K562 (cell line): ENCODE results near the gene KBTBD3. TPM values are rescaled to one million over a fixed set of nuclear protein-coding genes. Genes with fewer than 3 reads are reported as not detected.

ENCODE experiments used
- MCM2 ChIP-seq: fragments of 450-650 bp; IDR thresholded peaks from 2 replicates; pipeline ENCODE4 v1.6.1; 2017; ENCODE audit warnings: low read depth, mild to moderate bottlenecking
- NR2C1 ChIP-seq, 2 experiments: fragments of 450-650 bp; IDR thresholded peaks; 2 replicates each; pipeline ENCODE4 v1.6.1; 2017; ENCODE audit warnings: mild to moderate bottlenecking in 2 of 2, antibody characterized with exemption in 1 of 2, inconsistent platforms in 1 of 2, missing compliant biosample characterization in 1 of 2, missing genetic modification characterization in 1 of 2
- PBX2 ChIP-seq, 2 experiments: IDR thresholded peaks in 1 of 2; conservative IDR thresholded peaks in 1 of 2; 2 replicates each; pipeline ENCODE4 v1.6.1; 2016; ENCODE audit warnings: low read depth in 2 of 2, mild to moderate bottlenecking in 1 of 2, missing compliant biosample characterization in 1 of 2, missing genetic modification characterization in 1 of 2, moderate library complexity in 1 of 2
- RFX7 ChIP-seq: fragments of 250-450 bp; sonication (Bioruptor Pico); IDR thresholded peaks from 2 replicates; pipeline ENCODE4 v1.5.1; 2021; ENCODE audit warnings: mild to moderate bottlenecking
- SLC30A9 ChIP-seq: fragments of 250-450 bp; sonication (Bioruptor Pico); IDR thresholded peaks from 2 replicates; pipeline ENCODE4 v1.8.0; 2022; ENCODE audit warnings: mild to moderate bottlenecking, moderate library complexity
- SRSF1 ChIP-seq: fragments of 200-400 bp; formaldehyde crosslinking; IDR thresholded peaks from 2 replicates; pipeline ENCODE4 v1.6.1; 2017; ENCODE audit warnings: mild to moderate bottlenecking, low read depth, low read length, moderate library complexity
- TEAD2 ChIP-seq: fragments of 450-650 bp; IDR thresholded peaks from 2 replicates; pipeline ENCODE4 v1.6.1; 2016; ENCODE audit warnings: missing genetic modification characterization, control low read depth, missing compliant biosample characterization
- TEAD4 ChIP-seq, 2 experiments: sonication (generic) in 1 of 2; formaldehyde crosslinking in 1 of 2; IDR thresholded peaks; 2 replicates each; pipeline versions ENCODE4 v1.6.1 to v1.8.0; 2012 to 2022; ENCODE audit warnings: borderline replicate concordance in 1 of 2, inconsistent platforms in 1 of 2, low read length in 1 of 2, mild to moderate bottlenecking in 1 of 2, missing genetic modification reagents in 1 of 2
- ZNF354B ChIP-seq: fragments of 250-450 bp; sonication (Bioruptor Pico); IDR thresholded peaks from 2 replicates; pipeline ENCODE4 v1.4.0; 2020
- ZNF584 ChIP-seq: fragments of 200-800 bp; sonication (Bioruptor generic); IDR thresholded peaks from 2 replicates; pipeline ENCODE4 v1.6.1; 2016; ENCODE audit warnings: low read depth, mild to moderate bottlenecking, missing genetic modification characterization, missing compliant biosample characterization
- polyA plus RNA-seq, 8 experiments: library from polyadenylated mRNA; depleted of rRNA in 4 of 8; stranded (reverse) in 5 of 8; unstranded in 3 of 8; fragments of >200 nt; fragmentation: Nextera tagmentation in 2 of 8; fragmentation: Illumina TruSeq in 1 of 8; extraction: Ambion mirVana in 2 of 8; extraction: Trizol in 1 of 8; gene quantifications; 2 replicates each; pipeline versions ENCODE4 v1.2.1 to v1.2.3, GENCODE V29; 2011 to 2014; ENCODE audit warnings: inconsistent platforms in 1 of 8, missing spikeins in 1 of 8
- total RNA-seq, 7 experiments: library from RNA; depleted of rRNA in 6 of 7; stranded (reverse); fragments of >200 nt in 6 of 7; fragmentation: Illumina TruSeq in 2 of 7; extraction: Trizol in 2 of 7; gene quantifications; 2 replicates each; pipeline versions ENCODE4 v1.2.1 to v1.2.3, GENCODE V29; 2011 to 2021; ENCODE audit warnings: low replicate concordance in 1 of 7
- TF ChIP-seq, protein P1 (sequence below): fragments of 450-650 bp; formaldehyde crosslinking; IDR thresholded peaks from 2 replicates; pipeline ENCODE4 v1.4.0; 2020; ENCODE audit warnings: mild to moderate bottlenecking, moderate library complexity
- TF ChIP-seq, protein P2 (sequence below): fragments of 250-450 bp; sonication (Bioruptor Pico); IDR thresholded peaks from 2 replicates; pipeline ENCODE4 v1.8.0; 2021; ENCODE audit warnings: borderline replicate concordance, mild to moderate bottlenecking, moderate library complexity; ENCODE audit not compliant: poor library complexity, severe bottlenecking
- TF ChIP-seq, protein P3 (sequence below), 2 experiments: fragments of 450-650 bp; IDR thresholded peaks; 2 replicates each; pipeline ENCODE4 v1.6.1; 2016
- TF ChIP-seq, protein P4 (sequence below): fragments of 250-450 bp; sonication (Bioruptor Pico); IDR thresholded peaks from 2 replicates; pipeline ENCODE4 v1.9.0; 2021; ENCODE audit warnings: mild to moderate bottlenecking, inconsistent platforms

KBTBD3 gene
- total and polyA plus RNA-seq, 9 of the 15 experiments (the other 6 are each of a cell fraction or from before 2014, with no cell fraction given): 4.2 to 31.2 (median 6.4) TPM

DNA sequence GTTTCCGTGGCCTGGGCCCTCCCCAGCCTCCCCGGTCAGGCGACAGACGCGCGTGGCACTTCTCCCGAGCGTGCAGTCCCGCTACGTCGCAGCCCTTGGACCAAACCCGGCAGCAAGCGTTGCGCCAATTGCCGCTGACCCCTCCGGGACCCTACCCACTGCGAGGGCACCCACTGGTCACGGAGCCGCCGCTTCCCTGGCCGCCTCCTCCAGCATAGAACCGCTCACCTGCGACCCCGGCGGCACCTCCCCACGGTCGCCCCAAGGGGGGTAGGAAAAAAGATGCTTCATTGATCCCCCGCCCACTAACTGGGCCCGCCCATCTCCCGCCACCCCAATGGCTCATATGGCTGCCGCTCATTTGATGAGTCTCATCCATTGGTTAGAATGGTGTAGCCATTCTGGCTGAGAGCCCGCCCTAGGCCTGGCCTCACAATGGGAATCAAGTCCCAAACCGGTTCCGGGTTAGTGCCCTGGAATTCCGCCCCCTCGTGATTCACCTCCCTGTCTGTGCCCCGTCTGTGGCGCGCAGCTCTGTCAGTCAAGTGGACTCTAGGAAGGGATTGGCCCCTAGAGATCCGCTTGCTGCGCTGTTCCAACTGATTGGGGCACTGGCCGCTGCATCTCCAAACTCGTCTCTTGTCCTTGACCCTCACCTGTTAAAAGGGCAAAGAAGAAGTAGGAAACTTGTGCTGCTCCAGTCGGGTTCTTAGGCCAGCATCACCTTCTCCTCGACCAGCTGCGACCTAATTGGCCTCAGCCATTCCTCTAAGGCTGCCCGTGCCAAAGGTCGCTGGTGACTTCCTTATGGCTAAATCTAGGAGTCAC, 55.0 kb downstream of the KBTBD3 start, which contains the start of gene MSANTD4 (continued):
- TF ChIP-seq, protein P1, sequence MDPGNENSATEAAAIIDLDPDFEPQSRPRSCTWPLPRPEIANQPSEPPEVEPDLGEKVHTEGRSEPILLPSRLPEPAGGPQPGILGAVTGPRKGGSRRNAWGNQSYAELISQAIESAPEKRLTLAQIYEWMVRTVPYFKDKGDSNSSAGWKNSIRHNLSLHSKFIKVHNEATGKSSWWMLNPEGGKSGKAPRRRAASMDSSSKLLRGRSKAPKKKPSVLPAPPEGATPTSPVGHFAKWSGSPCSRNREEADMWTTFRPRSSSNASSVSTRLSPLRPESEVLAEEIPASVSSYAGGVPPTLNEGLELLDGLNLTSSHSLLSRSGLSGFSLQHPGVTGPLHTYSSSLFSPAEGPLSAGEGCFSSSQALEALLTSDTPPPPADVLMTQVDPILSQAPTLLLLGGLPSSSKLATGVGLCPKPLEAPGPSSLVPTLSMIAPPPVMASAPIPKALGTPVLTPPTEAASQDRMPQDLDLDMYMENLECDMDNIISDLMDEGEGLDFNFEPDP: no peak
- peak; percentile 83 for TF ChIP-seq TEAD2 (tag)
- TF ChIP-seq, protein P2, sequence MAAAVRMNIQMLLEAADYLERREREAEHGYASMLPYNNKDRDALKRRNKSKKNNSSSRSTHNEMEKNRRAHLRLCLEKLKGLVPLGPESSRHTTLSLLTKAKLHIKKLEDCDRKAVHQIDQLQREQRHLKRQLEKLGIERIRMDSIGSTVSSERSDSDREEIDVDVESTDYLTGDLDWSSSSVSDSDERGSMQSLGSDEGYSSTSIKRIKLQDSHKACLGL: no peak
- TF ChIP-seq TEAD4 (IDR thresholded peaks at IDR 0.05; ENCODE audit: low read length): peak; percentile 79
- TF ChIP-seq TEAD4 (CRISPR knock-in tag; IDR thresholded peaks at IDR 0.05; ENCODE audit: borderline replicate concordance): no peak
- TF ChIP-seq ZNF584 (CRISPR knock-in tag): no peak
- TF ChIP-seq SLC30A9: no peak
- peak; percentile 90 for TF ChIP-seq PBX2 (CRISPR knock-in tag; IDR thresholded peaks at IDR 0.05; ENCODE audit: low read depth)
- TF ChIP-seq PBX2 (tag; conservative IDR thresholded peaks at IDR 0.05; ENCODE audit: low read depth): peak; percentile 100
- peak; percentile 99 for TF ChIP-seq NR2C1 (IDR thresholded peaks at IDR 0.05)
- TF ChIP-seq NR2C1 (tag; IDR thresholded peaks at IDR 0.05): peak; percentile 99
- TF ChIP-seq, protein P3, sequence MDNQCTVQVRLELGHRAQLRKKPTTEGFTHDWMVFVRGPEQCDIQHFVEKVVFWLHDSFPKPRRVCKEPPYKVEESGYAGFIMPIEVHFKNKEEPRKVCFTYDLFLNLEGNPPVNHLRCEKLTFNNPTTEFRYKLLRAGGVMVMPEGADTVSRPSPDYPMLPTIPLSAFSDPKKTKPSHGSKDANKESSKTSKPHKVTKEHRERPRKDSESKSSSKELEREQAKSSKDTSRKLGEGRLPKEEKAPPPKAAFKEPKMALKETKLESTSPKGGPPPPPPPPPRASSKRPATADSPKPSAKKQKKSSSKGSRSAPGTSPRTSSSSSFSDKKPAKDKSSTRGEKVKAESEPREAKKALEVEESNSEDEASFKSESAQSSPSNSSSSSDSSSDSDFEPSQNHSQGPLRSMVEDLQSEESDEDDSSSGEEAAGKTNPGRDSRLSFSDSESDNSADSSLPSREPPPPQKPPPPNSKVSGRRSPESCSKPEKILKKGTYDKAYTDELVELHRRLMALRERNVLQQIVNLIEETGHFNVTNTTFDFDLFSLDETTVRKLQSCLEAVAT (IDR thresholded peaks at IDR 0.05): peak in 1 of 2 experiments; percentile 88; a peak in 2 of 4 replicates
- TF ChIP-seq RFX7 (CRISPR knock-in tag): no peak
- TF ChIP-seq SRSF1: no peak
- no peak for TF ChIP-seq ZNF354B (CRISPR knock-in tag)
- TF ChIP-seq, protein P4, sequence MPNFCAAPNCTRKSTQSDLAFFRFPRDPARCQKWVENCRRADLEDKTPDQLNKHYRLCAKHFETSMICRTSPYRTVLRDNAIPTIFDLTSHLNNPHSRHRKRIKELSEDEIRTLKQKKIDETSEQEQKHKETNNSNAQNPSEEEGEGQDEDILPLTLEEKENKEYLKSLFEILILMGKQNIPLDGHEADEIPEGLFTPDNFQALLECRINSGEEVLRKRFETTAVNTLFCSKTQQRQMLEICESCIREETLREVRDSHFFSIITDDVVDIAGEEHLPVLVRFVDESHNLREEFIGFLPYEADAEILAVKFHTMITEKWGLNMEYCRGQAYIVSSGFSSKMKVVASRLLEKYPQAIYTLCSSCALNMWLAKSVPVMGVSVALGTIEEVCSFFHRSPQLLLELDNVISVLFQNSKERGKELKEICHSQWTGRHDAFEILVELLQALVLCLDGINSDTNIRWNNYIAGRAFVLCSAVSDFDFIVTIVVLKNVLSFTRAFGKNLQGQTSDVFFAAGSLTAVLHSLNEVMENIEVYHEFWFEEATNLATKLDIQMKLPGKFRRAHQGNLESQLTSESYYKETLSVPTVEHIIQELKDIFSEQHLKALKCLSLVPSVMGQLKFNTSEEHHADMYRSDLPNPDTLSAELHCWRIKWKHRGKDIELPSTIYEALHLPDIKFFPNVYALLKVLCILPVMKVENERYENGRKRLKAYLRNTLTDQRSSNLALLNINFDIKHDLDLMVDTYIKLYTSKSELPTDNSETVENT (CRISPR knock-in tag): no peak
- no peak for TF ChIP-seq MCM2
